HepG2 (cell line): ENCODE results near the gene HSCB. TPM values are rescaled to one million over a fixed set of nuclear protein-coding genes. Genes with fewer than 3 reads are reported as not detected.

Experiments used
- AKAP8 ChIP-seq: sonication (generic); formaldehyde crosslinking; IDR thresholded peaks from 2 replicates; pipeline ENCODE4 v1.5.1; 2020; ENCODE audit warnings: mild to moderate bottlenecking, missing genetic modification reagents
- BORCS8-MEF2B ChIP-seq: sonication (generic); formaldehyde crosslinking; IDR thresholded peaks from 2 replicates; pipeline ENCODE4 v1.8.0; 2022; ENCODE audit warnings: mild to moderate bottlenecking, missing genetic modification reagents
- CHCHD3 ChIP-seq: sonication (generic); formaldehyde crosslinking; IDR thresholded peaks from 2 replicates; pipeline ENCODE4 v1.8.0; 2022; ENCODE audit warnings: mild to moderate bottlenecking, missing genetic modification reagents, moderate library complexity
- GMEB1 ChIP-seq: sonication (generic); formaldehyde crosslinking; IDR thresholded peaks from 2 replicates; pipeline ENCODE4 v1.5.1; 2020; ENCODE audit warnings: missing genetic modification reagents, mild to moderate bottlenecking, borderline replicate concordance
- GTF3A ChIP-seq: sonication (generic); formaldehyde crosslinking; conservative IDR thresholded peaks from 2 replicates; pipeline ENCODE4 v1.4.0; 2020; ENCODE audit warnings: mild to moderate bottlenecking, missing genetic modification reagents
- HNRNPK ChIP-seq: fragments of 200-400 bp; formaldehyde crosslinking; IDR thresholded peaks from 2 replicates; pipeline ENCODE4 v1.6.1; 2018; ENCODE audit warnings: low read length, low read depth, moderate library complexity, mild to moderate bottlenecking; ENCODE audit not compliant: poor library complexity, severe bottlenecking
- HOXA5 ChIP-seq: sonication (generic); formaldehyde crosslinking; IDR thresholded peaks from 2 replicates; pipeline ENCODE4 v1.4.0; 2020; ENCODE audit warnings: missing genetic modification reagents
- JUND ChIP-seq: sonication (generic); formaldehyde crosslinking; IDR thresholded peaks from 2 replicates; pipeline ENCODE4 v1.8.0; 2022; ENCODE audit warnings: mild to moderate bottlenecking, missing genetic modification reagents
- KLF9 ChIP-seq: IDR thresholded peaks from 2 replicates; pipeline ENCODE4 v1.6.1; 2016; ENCODE audit warnings: low read depth
- MAFK ChIP-seq, 2 experiments: IDR thresholded peaks in 1 of 2; conservative IDR thresholded peaks in 1 of 2; 2 replicates each; pipeline ENCODE4 v1.6.1; 2011; ENCODE audit warnings: improper control_type of control experiment in 2 of 2, low read length in 2 of 2
- MAZ ChIP-seq, 2 experiments: sonication (generic) in 1 of 2; formaldehyde crosslinking in 1 of 2; IDR thresholded peaks; 2 replicates each; pipeline versions ENCODE4 v1.5.0 to v1.6.1; 2012 to 2020; ENCODE audit warnings: low read depth in 2 of 2, mild to moderate bottlenecking in 2 of 2, borderline replicate concordance in 1 of 2, improper control_type of control experiment in 1 of 2, low read length in 1 of 2, missing genetic modification reagents in 1 of 2, moderate library complexity in 1 of 2
- NFIB ChIP-seq: sonication (generic); formaldehyde crosslinking; IDR thresholded peaks from 2 replicates; pipeline ENCODE4 v1.9.0; 2021; ENCODE audit warnings: missing genetic modification reagents, mild to moderate bottlenecking, borderline replicate concordance
- NKX3-1 ChIP-seq: sonication (generic); formaldehyde crosslinking; IDR thresholded peaks from 2 replicates; pipeline ENCODE4 v1.5.0; 2020; ENCODE audit warnings: missing genetic modification reagents
- PITX1 ChIP-seq: sonication (generic); formaldehyde crosslinking; IDR thresholded peaks from 2 replicates; pipeline ENCODE4 v1.5.1; 2020; ENCODE audit warnings: mild to moderate bottlenecking, missing genetic modification reagents
- RBM39 ChIP-seq: fragments of 200-400 bp; formaldehyde crosslinking; IDR thresholded peaks from one replicate; pipeline ENCODE4 v1.6.1; 2018; ENCODE audit warnings: antibody characterized with exemption, mild to moderate bottlenecking, low read depth, low read length; ENCODE audit not compliant: poor library complexity, severe bottlenecking
- RFXAP ChIP-seq: sonication (generic); formaldehyde crosslinking; IDR thresholded peaks from 2 replicates; pipeline ENCODE4 v1.4.0; 2020; ENCODE audit warnings: missing genetic modification reagents, borderline replicate concordance
- SPEN ChIP-seq: sonication (generic); formaldehyde crosslinking; IDR thresholded peaks from 2 replicates; pipeline ENCODE4 v1.5.1; 2020; ENCODE audit warnings: low read depth, mild to moderate bottlenecking, missing genetic modification reagents
- TBX3 ChIP-seq: fragments of 450-650 bp; IDR thresholded peaks from 2 replicates; pipeline ENCODE4 v1.6.1; 2017; ENCODE audit warnings: antibody characterized with exemption, mild to moderate bottlenecking, inconsistent platforms, borderline replicate concordance
- TGIF2 ChIP-seq: IDR thresholded peaks from 2 replicates; pipeline ENCODE4 v1.6.1; 2016; ENCODE audit warnings: control low read depth, missing compliant biosample characterization
- ZIK1 ChIP-seq: sonication (generic); formaldehyde crosslinking; IDR thresholded peaks from 2 replicates; pipeline ENCODE4 v1.5.0; 2020; ENCODE audit warnings: mild to moderate bottlenecking, low read depth, missing genetic modification reagents, borderline replicate concordance
- ZNF124 ChIP-seq: sonication (generic); formaldehyde crosslinking; IDR thresholded peaks from 2 replicates; pipeline ENCODE4 v1.4.0; 2020; ENCODE audit warnings: missing genetic modification reagents
- ZNF326 ChIP-seq: sonication (generic); formaldehyde crosslinking; IDR thresholded peaks from 2 replicates; pipeline ENCODE4 v1.4.0; 2020; ENCODE audit warnings: missing genetic modification reagents, borderline replicate concordance
- ZNF761 ChIP-seq: sonication (generic); formaldehyde crosslinking; conservative IDR thresholded peaks from 2 replicates; pipeline ENCODE4 v1.4.0; 2020; ENCODE audit warnings: mild to moderate bottlenecking, missing genetic modification reagents
- polyA plus RNA-seq, 8 experiments: library from polyadenylated mRNA; depleted of rRNA in 3 of 8; stranded (reverse) in 7 of 8; unstranded in 1 of 8; fragments of >200 nt; fragmentation: Illumina TruSeq in 4 of 8; extraction: Trizol in 4 of 8; gene quantifications; 2 replicates each; pipeline versions ENCODE4 v1.2.1 to v1.2.3, GENCODE V29; 2011 to 2016; ENCODE audit warnings: low read depth in 4 of 8, missing spikeins in 1 of 8, mixed read lengths in 1 of 8; ENCODE audit not compliant: insufficient read depth in 1 of 8
- total RNA-seq, 5 experiments: library from RNA; depleted of rRNA; stranded (reverse); fragments of >200 nt; fragmentation: Illumina TruSeq; extraction: Trizol; gene quantifications; 2 replicates each; pipeline ENCODE4 v1.2.3, GENCODE V29; 2016; ENCODE audit warnings: low read depth in 1 of 5
- TF ChIP-seq, protein P1 (sequence below): sonication (generic); formaldehyde crosslinking; IDR thresholded peaks from 2 replicates; pipeline ENCODE4 v1.4.0; 2020; ENCODE audit warnings: missing genetic modification reagents, mild to moderate bottlenecking, borderline replicate concordance
- TF ChIP-seq, protein P2 (sequence below): sonication (generic); formaldehyde crosslinking; IDR thresholded peaks from 2 replicates; pipeline ENCODE4 v1.5.1; 2020; ENCODE audit warnings: missing genetic modification reagents, mild to moderate bottlenecking, borderline replicate concordance

The HSCB gene
- total and polyA plus RNA-seq, 2 of the 13 experiments (the other 11 are each of a cell fraction or from before 2014, with no cell fraction given) = 15.4 to 20.9 TPM

GRCh38 chr22:28783786-28784671 lies 42.2 kb downstream of the HSCB start (continued):
- TF ChIP-seq GMEB1 (CRISPR knock-in tag) (no peak), ZIK1 (CRISPR knock-in tag) (no peak), TGIF2 (CRISPR knock-in tag) (no peak), NKX3-1 (CRISPR knock-in tag) (0 out of 2 replicates have a peak, but pooled peaks have one; percentile 35), PITX1 (CRISPR knock-in tag) (peak; percentile 88), KLF9 (CRISPR knock-in tag) (no peak), BORCS8-MEF2B (CRISPR knock-in tag) (no peak), SPEN (CRISPR knock-in tag) (0 out of 2 replicates have a peak, but pooled peaks have one; percentile 25), RFXAP (CRISPR knock-in tag) (no peak), ZNF124 (CRISPR knock-in tag) (no peak), RBM39 (no peak), GTF3A (no peak), NFIB (CRISPR knock-in tag) (no peak), HOXA5 (CRISPR knock-in tag) (no peak), ZNF326 (CRISPR knock-in tag) (no peak), JUND (CRISPR knock-in tag) (no peak), MAZ (IDR thresholded peaks at IDR 0.05; ENCODE audit: borderline replicate concordance, low read depth, low read length) (0 out of 2 replicates have a peak, but pooled peaks have one; percentile 13), MAZ (CRISPR knock-in tag; IDR thresholded peaks at IDR 0.05; ENCODE audit: low read depth) (no peak), TBX3 (no peak), CHCHD3 (CRISPR knock-in tag) (no peak), ZNF761 (CRISPR knock-in tag) (0 out of 2 replicates have a peak, but pooled peaks have one; percentile 59), AKAP8 (CRISPR knock-in tag) (no peak), MAFK (conservative IDR thresholded peaks at IDR 0.05 in 1 of 2, IDR thresholded peaks at IDR 0.05 in 1 of 2; ENCODE audit: low read length in 2 of 2) (no peak), HNRNPK (no peak)
- TF ChIP-seq, protein P1, sequence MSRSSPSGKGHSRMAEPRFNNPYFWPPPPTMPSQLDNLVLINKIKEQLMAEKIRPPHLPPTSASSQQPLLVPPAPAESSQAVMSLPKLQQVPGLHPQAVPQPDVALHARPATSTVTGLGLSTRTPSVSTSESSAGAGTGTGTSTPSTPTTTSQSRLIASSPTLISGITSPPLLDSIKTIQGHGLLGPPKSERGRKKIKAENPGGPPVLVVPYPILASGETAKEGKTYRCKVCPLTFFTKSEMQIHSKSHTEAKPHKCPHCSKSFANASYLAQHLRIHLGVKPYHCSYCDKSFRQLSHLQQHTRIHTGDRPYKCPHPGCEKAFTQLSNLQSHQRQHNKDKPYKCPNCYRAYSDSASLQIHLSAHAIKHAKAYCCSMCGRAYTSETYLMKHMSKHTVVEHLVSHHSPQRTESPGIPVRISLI (CRISPR knock-in tag) = peak; percentile 83
- TF ChIP-seq, protein P2, sequence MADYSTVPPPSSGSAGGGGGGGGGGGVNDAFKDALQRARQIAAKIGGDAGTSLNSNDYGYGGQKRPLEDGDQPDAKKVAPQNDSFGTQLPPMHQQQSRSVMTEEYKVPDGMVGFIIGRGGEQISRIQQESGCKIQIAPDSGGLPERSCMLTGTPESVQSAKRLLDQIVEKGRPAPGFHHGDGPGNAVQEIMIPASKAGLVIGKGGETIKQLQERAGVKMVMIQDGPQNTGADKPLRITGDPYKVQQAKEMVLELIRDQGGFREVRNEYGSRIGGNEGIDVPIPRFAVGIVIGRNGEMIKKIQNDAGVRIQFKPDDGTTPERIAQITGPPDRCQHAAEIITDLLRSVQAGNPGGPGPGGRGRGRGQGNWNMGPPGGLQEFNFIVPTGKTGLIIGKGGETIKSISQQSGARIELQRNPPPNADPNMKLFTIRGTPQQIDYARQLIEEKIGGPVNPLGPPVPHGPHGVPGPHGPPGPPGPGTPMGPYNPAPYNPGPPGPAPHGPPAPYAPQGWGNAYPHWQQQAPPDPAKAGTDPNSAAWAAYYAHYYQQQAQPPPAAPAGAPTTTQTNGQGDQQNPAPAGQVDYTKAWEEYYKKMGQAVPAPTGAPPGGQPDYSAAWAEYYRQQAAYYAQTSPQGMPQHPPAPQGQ = no peak
